ENCODE measurements around the gene BMP8B.
"Not testable (repeated sequence)": the region's sequence is repeated elsewhere in the genome, so short reads cannot be mapped to it uniquely, and the experiment has no call there.

BMP8B gene

DNA sequence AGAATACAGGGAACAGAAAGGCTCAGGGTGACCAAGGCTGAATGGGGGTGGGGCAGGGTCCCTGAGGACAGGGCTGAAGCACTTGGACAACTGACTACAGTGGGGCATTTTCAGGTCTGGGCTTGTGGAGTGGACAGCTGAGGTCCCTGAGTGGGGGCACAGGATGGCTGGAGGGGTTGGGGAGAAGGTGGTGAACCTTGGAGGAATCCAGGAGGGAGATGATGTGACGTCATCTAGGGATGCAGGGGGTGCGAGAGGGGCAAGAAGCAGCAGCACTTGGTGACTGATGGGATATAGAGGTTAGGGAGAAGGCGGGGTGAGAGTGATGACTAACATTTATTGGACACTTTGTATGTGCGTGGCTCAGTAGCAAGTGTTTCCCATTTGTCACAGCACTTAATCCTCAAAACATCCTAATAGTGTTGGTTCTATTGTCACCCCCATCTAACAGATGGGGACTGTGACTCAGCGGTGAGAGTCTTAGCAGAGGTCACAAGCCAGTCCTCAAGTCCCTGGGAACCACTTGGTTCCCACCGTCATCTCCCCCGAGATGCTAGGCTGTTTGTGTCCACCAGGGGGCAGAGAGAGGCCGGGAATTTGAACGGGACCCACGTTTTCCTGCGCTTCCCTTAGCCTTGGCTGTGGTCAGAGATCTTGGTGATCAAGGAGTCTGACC lies 27.9 kb upstream of the BMP8B start:
- peak; percentile 33 for DNase-seq (ENCODE audit: low spot score)

DNA sequence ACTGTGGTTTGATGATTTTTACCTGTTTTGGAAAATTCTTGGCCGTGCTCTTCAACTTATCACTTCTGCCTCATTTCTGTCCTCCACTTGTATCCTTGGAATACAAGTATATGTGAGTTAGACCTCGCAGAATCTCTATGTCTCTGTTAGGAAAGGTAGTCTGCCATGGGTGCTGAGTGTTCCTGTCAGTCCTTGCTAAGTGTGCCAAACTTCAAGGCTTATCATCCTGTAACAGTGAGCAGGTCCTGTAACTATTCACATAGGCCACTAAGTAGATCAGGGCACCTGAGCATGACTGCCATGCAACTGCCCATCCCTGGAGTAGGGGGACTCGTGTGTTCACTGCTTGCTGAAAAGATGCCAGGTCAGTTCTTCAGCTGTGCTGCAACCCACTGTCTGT lies 24.2 kb upstream of the BMP8B start:
- DNase-seq (ENCODE audit: low spot score), result no peak

DNA sequence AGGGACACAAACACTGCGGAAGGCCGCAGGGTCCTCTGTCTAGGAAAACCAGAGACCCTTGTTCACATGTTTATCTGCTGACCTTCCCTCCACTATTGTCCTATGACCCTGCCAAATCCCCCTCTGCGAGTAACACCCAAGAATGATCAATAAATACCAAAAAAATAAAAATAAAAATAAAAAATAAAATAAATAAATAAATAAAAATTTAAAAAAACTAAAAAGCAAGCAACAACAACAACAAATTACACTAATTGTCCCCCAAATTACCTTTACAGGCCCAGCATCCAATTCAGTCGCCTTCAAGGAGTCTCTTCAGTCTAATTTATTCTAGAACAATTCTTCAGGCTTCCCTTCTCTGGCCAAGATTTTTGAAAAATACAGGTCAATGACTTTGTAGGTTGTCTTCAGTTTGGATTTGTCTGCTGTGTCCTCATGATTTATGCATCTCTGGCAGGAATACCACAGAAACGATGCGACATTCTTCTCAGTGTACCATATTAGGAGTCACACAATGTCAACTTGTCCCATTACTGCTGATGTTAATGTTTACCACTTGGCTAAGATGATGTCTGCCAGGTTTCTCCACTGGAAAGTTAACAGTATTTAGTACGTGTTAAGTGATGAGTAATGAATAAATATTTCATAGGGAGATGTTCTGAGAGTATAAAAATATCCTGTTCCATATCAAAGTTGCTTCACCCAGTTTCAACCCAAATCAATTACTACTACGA lies 20.3 kb upstream of the BMP8B start:
- no peak for DNase-seq (ENCODE audit: low spot score)

DNA sequence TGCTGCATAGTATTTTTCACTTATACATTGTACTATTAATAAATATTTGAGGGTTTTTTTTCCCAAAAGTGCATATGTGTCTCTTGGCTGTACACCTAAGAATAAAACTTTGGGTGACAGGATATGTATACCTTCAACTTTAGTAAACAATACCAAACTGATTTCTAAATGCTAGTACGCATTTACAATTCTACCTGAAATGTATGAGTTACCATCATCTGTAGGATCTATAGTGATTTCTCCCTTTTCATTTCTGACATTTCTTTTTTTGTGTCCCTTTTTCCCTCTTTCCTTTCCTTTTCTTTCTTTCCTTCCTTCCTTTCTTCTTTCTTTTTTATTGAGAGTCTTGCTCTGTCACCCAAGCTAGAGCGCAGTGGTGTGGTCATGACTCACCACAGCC lies 16.7 kb upstream of the BMP8B start:
- DNase-seq (ENCODE audit: low spot score), result no peak

DNA sequence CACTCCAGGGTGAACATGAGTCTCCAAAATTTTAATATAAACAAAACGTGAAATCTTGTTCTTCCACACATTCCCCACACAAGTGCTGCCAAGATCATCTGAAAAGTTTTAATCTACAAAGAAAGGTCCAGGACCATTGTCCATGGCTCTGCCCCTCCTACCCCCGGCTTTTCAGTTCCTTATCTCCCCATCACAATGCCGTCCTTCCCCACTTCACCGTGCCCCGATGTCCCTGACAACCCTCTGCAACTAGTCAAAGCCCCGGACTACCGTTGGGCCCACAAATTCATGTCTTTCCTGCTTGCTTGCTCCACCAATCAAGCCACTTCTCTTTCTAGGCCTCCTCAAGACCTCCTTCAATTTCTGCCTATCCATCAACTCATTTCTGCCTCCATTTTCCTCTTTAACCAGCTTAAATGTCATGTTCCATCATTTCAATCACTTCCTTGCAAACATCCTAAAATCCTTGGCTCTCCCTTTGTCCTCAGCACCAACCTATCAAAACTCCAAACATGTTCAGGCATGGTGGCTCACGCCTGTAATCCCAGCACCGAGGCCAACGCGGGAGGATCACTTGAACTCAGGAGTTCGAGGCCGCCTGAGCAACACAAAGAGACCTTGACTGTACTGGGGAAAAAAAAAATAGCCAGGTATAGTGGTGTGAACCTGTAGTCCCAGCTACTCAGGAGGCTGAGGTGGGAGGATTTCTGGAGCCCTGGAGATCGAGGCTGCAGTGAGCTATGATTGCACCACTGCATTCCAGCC lies 14.0 kb upstream of the BMP8B start:
- DNase-seq (ENCODE audit: low spot score), result no peak

DNA sequence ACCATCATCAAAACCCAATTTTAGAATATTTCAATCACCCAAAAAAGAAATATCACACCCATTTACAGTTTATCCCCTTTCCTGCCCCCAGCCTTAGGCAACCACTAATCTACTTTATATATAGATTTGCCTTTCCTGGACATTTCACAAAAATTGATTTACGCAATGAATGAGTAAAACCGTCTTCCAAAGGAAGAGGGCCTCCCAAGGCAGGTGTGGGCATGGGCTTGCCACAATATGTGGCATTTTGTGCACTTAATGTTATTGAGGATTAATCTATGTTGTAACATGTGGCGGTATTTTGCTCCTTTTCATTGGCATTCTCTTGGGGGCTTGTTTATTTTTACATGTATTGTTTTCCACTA lies 11.8 kb upstream of the BMP8B start:
- DNase-seq (ENCODE audit: low spot score), result no peak

DNA sequence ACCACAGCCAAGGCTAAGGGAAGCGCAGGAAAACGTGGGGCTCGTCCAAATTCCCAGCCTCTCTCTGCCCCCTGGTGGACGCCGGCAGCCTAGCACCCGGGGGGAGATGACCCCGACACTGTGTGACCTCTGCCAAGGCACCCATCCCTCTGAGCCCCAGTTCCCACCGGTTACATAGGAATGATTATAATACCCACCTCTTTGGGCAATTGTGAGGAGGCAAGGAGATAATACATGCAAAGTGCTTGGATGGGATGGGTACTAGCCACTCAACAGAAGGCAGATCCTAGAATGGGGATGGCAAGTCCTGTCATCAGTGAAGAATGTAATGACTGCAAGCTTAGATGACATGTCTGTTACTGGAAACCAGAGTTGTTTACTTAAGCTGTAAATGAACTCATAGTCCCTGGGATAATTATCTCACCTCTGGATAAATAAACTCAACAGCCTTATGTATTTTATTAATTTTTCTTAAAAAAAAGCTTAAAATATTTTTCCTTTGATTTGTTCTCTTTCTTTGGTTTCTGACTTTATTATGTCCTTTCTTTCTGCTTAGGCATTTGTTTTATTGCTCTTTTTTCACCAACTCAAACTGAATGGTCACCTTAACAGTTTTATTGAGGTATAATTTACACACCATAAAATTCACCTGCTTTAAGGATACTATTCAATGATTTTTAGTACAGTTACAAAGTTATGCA lies 11.3 kb upstream of the BMP8B start:
- peak; percentile 70 for DNase-seq (ENCODE audit: low spot score)

DNA sequence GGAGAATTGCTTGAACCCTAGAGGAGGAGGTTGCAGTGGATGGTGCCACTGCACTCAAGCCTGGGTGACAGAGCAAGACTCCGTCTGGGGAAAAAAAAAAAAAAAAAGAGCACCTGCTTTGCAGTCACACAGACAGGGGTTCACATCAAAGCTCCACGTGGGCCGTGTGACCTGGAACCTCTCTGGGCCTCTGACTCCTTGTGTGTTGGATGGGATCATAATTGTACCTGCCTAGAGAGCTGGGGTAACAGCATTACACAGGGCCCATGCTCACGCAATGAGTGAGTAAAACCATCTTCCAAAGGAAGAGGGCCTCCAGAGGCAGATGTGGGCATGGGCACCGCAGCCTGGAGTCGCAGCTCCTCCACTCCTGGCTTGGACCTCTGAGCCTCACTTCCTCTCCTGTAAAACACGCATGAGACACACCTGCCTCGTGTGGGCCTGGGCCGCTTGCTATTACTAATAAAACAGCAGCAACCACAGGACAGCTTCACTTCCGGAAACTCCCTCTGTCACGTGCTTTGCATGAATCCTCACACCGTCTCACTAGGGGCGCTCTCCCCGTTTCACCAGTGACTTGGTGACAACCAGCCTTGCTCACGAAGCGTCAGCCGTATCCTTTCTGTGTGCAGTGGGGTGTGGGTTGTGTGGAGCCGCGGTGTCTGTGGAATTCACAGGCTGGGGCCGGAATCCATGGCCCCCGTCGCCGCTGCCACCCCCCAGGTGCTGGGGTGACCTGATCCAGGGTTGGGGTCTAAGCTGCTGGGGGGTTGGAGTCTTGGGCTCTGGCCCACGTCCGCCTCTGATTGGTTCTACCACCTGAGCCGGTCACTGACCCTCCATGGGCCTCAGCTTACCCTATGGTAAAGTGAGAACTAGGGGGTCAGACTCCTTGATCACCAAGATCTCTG lies 10.4 kb upstream of the BMP8B start:
- peak; percentile 95 for DNase-seq (ENCODE audit: low spot score)

DNA sequence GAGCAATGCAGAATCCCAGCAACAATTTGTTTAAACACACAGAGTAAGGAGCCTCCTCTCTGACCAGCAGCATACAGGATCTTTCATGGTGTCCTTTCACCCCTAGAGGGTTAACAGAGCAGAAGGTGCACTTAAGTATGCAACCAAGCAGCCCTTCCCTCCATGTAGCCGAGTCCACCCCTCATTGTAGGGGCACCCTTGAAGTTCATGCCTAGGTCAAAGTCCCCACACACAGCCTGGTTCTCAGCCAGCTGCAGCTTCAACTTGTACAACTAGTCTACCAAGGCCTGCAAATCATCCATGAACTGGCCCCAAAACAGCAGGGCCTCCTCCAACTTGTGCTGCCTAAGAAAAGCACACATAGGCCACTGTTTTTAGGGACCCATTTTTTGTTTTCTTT lies 7.0 kb upstream of the BMP8B start:
- no peak for DNase-seq (ENCODE audit: low spot score)

DNA sequence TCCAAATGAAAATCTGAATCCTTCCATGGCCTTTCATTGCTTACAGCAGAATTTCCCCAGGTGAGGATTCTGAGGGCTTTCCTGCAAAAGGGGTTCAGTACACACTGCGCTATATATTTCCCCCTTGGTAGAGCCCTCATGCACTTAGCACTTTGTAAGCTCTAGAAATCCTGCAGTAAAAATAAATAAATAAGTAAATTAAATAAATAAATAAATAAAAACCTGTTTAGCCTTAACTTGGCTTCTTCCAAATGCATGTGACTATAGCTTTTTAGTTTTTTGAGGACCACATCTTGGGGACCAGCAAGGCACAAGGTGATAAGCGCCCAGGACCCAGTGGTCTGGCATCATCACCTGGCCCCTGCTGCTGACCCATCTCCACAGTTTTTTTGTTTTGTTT lies 3.2 kb upstream of the BMP8B start:
- no peak for DNase-seq (ENCODE audit: low spot score)

DNA sequence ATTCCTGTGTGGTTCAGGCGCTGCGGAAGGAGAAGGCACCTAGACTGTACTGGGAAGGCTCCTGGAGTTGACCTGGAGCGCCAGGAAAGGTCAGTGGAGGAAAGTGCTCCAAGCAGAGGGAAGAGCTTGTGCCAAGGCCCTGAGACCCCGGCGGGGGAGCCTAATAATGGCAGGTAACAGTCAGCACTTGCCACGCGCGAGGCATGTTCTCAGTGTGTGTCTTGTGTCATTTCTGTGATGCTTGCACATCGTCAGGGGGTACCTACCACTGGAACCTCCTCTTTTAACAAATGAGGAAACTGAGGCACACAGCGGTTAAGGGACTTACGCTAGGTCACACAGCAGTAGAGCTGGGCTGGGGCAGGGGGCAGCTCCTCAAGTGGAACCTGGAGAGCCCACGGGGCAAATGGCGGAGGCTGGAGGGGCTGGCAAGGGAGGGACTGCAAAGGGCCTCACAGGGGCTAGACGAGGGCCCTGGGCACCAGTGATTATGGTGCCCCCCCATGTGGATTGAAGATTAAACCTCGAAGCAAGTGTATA lies 976 bp upstream of the BMP8B start:
- no peak for DNase-seq (ENCODE audit: low spot score)

DNA sequence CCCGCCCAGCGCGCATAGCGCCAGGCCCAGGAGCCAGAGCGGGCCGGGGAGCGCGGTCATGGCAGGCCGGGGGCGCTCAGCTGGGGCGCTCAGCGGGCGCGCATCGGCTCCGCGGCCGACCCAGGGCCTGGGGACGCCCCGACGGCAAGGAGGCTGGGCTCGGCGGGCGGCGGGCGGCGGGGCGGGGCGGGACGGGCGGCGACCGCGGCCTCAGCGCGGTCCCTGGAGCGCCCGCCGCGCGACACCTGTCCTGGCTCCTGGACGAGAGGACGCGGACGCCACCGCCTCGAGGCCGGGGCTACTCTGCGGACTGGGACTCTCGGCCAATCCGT lies 273 bp downstream of the BMP8B start:
- no peak for DNase-seq (ENCODE audit: low spot score)

DNA sequence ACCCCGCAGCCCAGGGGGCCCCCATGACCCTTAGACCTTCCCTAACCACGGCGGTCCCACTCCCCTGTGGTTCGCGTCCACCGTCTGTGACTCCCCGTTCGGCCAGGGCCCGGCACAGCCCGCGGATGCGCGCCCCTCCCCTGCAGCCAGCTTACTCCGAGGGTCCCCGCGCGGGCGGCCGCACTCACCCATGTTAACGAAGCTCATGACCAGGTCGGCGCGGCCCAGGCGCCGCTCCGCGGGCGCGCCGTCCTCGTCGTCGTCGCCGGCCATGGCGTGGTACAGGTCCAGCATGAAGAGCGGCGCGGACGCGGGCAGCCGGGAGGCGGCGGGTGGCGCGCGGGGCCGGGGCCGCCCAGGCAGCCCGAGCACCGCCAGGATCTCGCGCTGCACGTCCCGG lies 701 bp downstream of the BMP8B start:
- not testable (repeated sequence) for DNase-seq (ENCODE audit: low spot score)

DNA sequence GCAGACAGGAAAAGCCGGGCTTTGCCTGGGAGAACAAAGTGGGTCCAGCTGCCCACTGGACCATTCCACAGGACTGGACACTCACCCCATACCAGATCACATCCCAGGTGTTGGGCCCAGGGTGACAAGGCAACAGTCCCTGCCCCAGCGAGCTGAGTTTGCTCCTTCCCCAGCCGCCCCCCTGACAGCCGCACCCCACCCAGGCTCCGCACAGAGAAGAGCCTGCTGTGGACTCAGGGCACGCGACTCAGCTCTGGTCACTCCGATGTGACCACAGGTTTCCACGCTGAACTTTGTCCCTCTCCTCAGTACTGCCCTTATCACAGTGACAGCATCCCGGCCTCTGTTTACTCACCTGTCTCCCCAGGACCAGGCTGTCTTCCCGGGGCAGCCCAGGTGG lies 1.2 kb downstream of the BMP8B start:
- DNase-seq (ENCODE audit: low spot score), result no peak

DNA sequence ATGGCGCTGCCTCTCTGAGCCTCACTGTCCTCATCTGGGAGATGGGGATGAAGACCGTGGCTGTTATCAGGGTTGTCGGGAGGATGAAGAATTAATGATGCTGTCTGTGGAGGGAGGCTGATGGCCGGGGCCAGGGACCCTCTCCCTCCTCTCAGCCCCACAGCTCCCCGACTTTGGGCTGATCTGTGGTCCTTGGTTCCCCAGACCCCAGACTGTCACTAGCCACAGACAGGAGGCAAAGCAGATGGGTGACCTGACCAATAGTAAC lies 1.6 kb downstream of the BMP8B start:
- DNase-seq (ENCODE audit: low spot score), result not testable (repeated sequence)

DNA sequence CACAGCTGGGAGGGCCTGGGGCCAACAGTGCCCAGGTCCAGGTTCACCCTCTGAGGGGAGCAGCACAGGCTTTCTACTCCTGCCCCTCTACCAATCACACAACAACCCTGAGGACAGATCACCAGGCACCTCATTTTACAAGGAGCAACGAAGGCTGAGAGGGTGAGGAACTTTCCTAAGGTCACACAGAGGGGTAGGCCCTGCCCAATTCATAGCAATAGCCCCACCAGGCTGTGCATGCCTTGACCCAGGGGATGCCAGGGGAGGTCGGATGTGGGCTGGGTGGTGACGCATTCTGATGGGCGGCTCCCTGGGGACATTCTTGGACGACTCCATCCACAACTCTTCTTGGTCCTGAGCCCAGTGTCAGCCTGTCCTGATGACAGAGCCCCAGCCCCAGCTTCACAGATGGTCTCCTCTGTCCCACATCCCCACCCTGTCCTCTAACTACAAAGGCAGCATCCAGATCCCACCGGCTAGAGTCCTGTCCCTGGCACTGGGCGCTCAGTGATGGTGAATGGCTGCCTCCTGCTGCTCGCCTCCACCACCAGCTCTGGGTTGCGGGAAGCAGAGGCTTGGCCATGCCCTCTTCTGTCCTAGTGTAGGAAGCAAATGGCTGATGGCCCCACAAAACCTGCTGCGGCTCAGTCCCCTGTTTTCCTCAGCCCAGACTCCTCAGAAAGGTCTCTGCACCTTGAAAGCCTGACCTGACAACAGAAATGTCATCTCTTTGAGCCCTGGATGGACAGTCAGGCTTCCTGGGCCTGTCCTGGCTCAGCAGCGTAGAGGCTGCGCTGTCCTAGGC lies 2.2 kb downstream of the BMP8B start:
- not testable (repeated sequence) for DNase-seq (ENCODE audit: low spot score)

DNA sequence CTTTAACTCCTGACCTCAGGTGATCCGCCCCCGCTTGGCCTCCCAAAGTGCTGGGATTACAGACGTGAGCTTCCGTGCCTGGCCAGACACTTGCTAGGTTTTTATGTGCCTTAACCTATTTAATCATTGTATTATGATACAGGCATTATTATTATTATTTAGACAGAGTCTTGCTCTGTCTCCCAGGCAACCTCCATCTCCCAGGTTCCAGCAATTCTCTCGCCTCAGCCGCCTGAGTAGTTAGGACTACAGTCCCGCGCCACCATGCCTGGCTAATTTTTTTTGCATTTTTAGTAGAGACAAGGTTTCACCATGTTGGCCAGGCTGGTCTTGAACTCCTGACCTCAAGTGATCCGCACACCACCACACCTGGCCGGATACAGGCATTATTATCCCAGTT lies 6.0 kb downstream of the BMP8B start:
- DNase-seq (ENCODE audit: low spot score), result not testable (repeated sequence)

DNA sequence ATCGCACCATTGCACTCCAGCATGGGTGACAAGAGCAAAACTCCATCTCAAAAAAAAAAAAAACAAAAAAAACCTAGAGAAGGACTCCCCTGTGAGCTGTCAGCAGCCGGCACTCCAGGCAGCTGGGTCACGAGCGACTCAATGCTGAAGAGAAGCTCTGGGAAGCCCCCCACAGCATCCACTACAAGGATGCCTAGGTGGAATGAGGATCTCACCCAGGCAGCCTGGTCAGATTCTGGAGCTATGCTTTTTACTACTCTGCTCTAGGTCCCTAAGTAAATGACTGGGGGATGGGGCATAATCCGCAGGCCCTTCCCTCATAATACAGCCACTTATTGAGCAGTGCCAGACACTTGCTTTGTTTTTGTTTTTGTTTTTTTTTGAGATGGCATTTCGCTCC lies 6.6 kb downstream of the BMP8B start:
- no peak for DNase-seq (ENCODE audit: low spot score)

DNA sequence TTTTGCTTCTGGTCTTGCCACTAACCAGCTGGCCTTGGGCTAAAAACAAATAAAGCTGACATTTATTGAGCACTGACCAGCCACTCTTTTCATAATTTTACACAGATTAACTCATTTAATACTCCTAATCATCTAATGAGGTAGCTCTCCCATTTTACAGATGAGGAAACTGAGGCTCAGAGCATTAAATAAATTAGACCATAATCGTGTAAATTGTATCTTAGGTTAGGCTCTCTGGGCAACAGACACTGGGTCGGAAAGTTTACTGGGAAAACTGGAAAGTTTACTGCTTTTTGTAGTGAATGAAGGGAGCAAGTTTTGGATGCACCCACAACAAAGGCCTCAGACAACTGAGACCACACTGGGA lies 7.3 kb downstream of the BMP8B start:
- DNase-seq (ENCODE audit: low spot score), result no peak

DNA sequence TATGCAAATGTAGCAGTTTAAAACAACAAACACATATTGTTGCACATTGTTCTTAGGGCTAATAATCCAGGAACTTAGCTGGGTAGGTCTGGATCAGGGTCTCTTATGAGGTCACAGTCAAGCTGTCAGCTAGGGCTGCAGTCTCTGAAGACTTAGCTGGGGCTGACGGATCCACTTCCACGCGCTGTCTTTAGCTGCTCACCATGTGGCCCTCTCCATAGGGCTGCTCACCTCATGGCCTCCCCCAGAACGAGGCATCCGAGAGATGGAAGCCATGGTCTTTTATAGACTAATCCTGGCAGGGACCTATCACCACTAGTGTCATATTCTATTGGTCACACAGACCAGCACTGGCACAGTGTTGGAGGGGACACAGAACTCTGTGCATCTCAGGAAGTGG lies 8.8 kb downstream of the BMP8B start:
- DNase-seq (ENCODE audit: low spot score), result no peak

DNA sequence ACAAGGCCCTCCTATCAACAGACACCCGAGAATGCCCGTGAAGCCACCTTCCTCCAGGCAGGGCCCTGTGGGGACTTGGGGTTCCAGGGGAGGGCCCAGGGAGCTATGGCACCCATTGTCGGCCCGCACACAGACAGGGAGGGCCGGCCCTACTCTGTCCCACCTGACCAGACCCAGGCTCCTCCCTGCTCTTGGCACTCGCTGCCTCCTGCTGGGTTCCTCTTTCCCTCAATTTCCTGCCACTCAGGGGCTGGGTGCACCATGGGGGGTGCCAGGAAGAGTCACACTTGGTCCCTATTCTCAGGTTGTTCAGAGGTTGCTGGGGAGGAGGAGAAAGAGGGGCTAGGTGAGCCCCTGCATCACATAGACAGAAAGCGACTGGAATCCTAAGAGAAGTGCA lies 9.5 kb downstream of the BMP8B start:
- no peak for DNase-seq (ENCODE audit: low spot score)
